H1 (cell line): ENCODE data around the gene TINAGL1. TPM values are rescaled to one million over a fixed set of nuclear protein-coding genes. Genes with fewer than 3 reads are reported as not detected.

ENCODE experiments used
- BRCA1 ChIP-seq: IDR thresholded peaks from 2 replicates; pipeline ENCODE4 v1.6.1; 2012; ENCODE audit warnings: low read depth, low read length, improper control_type of control experiment
- FOSL1 ChIP-seq: IDR thresholded peaks from 2 replicates; pipeline ENCODE4 v1.6.1; 2011; ENCODE audit warnings: mild to moderate bottlenecking, low read depth, low read length, moderate library complexity; ENCODE audit not compliant: insufficient read depth
- HDAC6 ChIP-seq: IDR thresholded peaks from one replicate; pipeline ENCODE4 v1.7.1; 2012; ENCODE audit warnings: low read depth, mild to moderate bottlenecking, inconsistent platforms, low read length, moderate library complexity
- NRF1 ChIP-seq: IDR thresholded peaks from 2 replicates; pipeline ENCODE4 v1.6.1; 2011; ENCODE audit warnings: mild to moderate bottlenecking, low read depth, low read length, improper control_type of control experiment
- SAP30 ChIP-seq: fragments of 300-600 bp; sonication (generic); IDR thresholded peaks from 2 replicates; pipeline ENCODE4 v1.7.1; 2012; ENCODE audit warnings: low read length, moderate library complexity, mild to moderate bottlenecking, inconsistent platforms; ENCODE audit not compliant: insufficient read depth, insufficient replicate concordance
- SP4 ChIP-seq: IDR thresholded peaks from 2 replicates; pipeline ENCODE4 v1.6.1; 2012; ENCODE audit warnings: low read length, inconsistent platforms
- TAF1 ChIP-seq: IDR thresholded peaks from 2 replicates; pipeline ENCODE4 v1.6.1; 2011; ENCODE audit warnings: mild to moderate bottlenecking, low read depth, low read length
- polyA plus RNA-seq, 7 experiments: library from polyadenylated mRNA; depleted of rRNA in 3 of 7; stranded (reverse) in 5 of 7; unstranded in 2 of 7; fragments of >200 nt in 5 of 7; fragments of 200-250 nt in 2 of 7; gene quantifications; 1 replicate in 5 of 7; 2 replicates in 1 of 7; 4 replicates in 1 of 7; pipeline versions ENCODE4 v1.2.1 to v1.2.3, GENCODE V29; 2011 to 2013; ENCODE audit warnings: missing spikeins in 2 of 7, mixed read lengths in 2 of 7
- total RNA-seq: library from RNA; stranded (reverse); fragmentation: NEBNext Ultra II Directional; extraction: Animal tissue kit (Norgen Biotek cat#: 25700); gene quantifications from 2 replicates; pipeline ENCODE4 v1.2.1, GENCODE V29; 2021
- TF ChIP-seq, protein P1 (sequence below): fragments of 300-600 bp; sonication (generic); IDR thresholded peaks from 2 replicates; pipeline ENCODE4 v1.7.1; 2012; ENCODE audit warnings: low read length, moderate library complexity, mild to moderate bottlenecking, inconsistent platforms; ENCODE audit not compliant: insufficient replicate concordance
- TF ChIP-seq, protein P2 (sequence below): IDR thresholded peaks from 2 replicates; pipeline ENCODE4 v1.6.1; 2011; ENCODE audit warnings: low read length, improper control_type of control experiment
- TF ChIP-seq, protein P3 (sequence below): IDR thresholded peaks from 2 replicates; pipeline ENCODE4 v1.6.1; 2012; ENCODE audit warnings: inconsistent platforms

Gene TINAGL1
- total and polyA plus RNA-seq, 2 of the 8 experiments (the other 6 are each of a cell fraction or from before 2014, with no cell fraction given) = 11.2 to 21.7 TPM

DNA sequence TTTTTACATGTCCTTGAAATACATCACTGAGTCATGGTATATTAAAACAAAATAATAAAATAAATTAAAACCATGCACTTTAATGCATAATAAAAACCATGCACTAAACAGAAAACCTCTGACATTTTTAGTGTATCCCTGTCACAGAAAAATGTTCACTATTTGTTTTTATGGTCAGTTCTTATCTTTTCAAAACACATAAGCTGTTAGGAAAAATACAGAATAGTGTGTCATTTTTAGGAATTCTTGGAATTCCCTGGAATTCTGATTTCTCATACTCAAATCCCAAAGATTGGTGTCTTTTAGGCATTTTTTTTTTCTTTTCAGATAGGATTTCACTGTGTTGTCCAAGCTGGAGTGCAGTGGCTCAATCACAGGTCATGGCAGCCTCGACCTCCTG, 25.1 kb upstream of the TINAGL1 start (continued):
- TF ChIP-seq, protein P1, sequence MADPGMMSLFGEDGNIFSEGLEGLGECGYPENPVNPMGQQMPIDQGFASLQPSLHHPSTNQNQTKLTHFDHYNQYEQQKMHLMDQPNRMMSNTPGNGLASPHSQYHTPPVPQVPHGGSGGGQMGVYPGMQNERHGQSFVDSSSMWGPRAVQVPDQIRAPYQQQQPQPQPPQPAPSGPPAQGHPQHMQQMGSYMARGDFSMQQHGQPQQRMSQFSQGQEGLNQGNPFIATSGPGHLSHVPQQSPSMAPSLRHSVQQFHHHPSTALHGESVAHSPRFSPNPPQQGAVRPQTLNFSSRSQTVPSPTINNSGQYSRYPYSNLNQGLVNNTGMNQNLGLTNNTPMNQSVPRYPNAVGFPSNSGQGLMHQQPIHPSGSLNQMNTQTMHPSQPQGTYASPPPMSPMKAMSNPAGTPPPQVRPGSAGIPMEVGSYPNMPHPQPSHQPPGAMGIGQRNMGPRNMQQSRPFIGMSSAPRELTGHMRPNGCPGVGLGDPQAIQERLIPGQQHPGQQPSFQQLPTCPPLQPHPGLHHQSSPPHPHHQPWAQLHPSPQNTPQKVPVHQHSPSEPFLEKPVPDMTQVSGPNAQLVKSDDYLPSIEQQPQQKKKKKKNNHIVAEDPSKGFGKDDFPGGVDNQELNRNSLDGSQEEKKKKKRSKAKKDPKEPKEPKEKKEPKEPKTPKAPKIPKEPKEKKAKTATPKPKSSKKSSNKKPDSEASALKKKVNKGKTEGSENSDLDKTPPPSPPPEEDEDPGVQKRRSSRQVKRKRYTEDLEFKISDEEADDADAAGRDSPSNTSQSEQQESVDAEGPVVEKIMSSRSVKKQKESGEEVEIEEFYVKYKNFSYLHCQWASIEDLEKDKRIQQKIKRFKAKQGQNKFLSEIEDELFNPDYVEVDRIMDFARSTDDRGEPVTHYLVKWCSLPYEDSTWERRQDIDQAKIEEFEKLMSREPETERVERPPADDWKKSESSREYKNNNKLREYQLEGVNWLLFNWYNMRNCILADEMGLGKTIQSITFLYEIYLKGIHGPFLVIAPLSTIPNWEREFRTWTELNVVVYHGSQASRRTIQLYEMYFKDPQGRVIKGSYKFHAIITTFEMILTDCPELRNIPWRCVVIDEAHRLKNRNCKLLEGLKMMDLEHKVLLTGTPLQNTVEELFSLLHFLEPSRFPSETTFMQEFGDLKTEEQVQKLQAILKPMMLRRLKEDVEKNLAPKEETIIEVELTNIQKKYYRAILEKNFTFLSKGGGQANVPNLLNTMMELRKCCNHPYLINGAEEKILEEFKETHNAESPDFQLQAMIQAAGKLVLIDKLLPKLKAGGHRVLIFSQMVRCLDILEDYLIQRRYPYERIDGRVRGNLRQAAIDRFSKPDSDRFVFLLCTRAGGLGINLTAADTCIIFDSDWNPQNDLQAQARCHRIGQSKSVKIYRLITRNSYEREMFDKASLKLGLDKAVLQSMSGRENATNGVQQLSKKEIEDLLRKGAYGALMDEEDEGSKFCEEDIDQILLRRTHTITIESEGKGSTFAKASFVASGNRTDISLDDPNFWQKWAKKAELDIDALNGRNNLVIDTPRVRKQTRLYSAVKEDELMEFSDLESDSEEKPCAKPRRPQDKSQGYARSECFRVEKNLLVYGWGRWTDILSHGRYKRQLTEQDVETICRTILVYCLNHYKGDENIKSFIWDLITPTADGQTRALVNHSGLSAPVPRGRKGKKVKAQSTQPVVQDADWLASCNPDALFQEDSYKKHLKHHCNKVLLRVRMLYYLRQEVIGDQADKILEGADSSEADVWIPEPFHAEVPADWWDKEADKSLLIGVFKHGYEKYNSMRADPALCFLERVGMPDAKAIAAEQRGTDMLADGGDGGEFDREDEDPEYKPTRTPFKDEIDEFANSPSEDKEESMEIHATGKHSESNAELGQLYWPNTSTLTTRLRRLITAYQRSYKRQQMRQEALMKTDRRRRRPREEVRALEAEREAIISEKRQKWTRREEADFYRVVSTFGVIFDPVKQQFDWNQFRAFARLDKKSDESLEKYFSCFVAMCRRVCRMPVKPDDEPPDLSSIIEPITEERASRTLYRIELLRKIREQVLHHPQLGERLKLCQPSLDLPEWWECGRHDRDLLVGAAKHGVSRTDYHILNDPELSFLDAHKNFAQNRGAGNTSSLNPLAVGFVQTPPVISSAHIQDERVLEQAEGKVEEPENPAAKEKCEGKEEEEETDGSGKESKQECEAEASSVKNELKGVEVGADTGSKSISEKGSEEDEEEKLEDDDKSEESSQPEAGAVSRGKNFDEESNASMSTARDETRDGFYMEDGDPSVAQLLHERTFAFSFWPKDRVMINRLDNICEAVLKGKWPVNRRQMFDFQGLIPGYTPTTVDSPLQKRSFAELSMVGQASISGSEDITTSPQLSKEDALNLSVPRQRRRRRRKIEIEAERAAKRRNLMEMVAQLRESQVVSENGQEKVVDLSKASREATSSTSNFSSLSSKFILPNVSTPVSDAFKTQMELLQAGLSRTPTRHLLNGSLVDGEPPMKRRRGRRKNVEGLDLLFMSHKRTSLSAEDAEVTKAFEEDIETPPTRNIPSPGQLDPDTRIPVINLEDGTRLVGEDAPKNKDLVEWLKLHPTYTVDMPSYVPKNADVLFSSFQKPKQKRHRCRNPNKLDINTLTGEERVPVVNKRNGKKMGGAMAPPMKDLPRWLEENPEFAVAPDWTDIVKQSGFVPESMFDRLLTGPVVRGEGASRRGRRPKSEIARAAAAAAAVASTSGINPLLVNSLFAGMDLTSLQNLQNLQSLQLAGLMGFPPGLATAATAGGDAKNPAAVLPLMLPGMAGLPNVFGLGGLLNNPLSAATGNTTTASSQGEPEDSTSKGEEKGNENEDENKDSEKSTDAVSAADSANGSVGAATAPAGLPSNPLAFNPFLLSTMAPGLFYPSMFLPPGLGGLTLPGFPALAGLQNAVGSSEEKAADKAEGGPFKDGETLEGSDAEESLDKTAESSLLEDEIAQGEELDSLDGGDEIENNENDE = no peak
- TF ChIP-seq TAF1 = no peak
- no peak for TF ChIP-seq SAP30
- TF ChIP-seq, protein P2, sequence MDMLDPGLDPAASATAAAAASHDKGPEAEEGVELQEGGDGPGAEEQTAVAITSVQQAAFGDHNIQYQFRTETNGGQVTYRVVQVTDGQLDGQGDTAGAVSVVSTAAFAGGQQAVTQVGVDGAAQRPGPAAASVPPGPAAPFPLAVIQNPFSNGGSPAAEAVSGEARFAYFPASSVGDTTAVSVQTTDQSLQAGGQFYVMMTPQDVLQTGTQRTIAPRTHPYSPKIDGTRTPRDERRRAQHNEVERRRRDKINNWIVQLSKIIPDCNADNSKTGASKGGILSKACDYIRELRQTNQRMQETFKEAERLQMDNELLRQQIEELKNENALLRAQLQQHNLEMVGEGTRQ = no peak
- TF ChIP-seq BRCA1 = no peak
- TF ChIP-seq, protein P3, sequence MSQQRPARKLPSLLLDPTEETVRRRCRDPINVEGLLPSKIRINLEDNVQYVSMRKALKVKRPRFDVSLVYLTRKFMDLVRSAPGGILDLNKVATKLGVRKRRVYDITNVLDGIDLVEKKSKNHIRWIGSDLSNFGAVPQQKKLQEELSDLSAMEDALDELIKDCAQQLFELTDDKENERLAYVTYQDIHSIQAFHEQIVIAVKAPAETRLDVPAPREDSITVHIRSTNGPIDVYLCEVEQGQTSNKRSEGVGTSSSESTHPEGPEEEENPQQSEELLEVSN = no peak
- no peak for TF ChIP-seq SP4
- TF ChIP-seq FOSL1 = no peak
- TF ChIP-seq NRF1 = no peak
- no peak for TF ChIP-seq HDAC6
